A204.1 (cell line): ENCODE measurements around the gene SMCO3.
A peak's percentile ranks its signal among the peaks of the same experiment; 100 is the strongest.

Experiments used
- FAIRE-seq: peaks from 2 replicates; lab custom pipeline; 2012; peaks lifted over from hg19 to GRCh38; lab: Jason Lieb, UNC

SMCO3 gene

GRCh38 chr12:14827043-14827442 is 13.1 kb upstream of the SMCO3 start:
- FAIRE-seq = no peak

DNA sequence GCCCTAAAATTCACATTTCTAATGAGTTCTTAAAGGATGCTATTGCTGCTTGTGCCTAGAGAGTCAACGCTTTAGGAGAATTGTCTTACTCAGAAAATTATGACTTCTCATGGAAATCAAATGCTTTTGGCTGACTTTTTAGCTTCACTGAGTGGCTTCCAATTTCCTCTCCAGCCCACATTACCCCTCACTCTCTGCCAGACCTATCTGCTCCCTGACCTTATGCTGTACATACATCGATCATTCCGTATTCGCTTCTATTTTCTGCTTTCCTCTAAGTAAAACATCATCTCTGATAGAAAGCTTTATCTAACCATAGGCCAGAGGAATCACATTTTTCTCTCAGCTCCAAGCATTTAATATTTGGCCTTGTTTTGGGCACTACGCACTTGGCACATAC is 12.5 kb upstream of the SMCO3 start:
- no peak for FAIRE-seq

GRCh38 chr12:14825256-14825655 is 11.3 kb upstream of the SMCO3 start:
- no peak for FAIRE-seq

GRCh38 chr12:14824012-14824634 is 10.1 kb upstream of the SMCO3 start:
- no peak for FAIRE-seq

- no peak for FAIRE-seq
Measured at GRCh38 chr12:14811486-14811885, 2.5 kb downstream of the SMCO3 start.

GRCh38 chr12:14810953-14811483 is 3.0 kb downstream of the SMCO3 start:
- FAIRE-seq = no peak

DNA sequence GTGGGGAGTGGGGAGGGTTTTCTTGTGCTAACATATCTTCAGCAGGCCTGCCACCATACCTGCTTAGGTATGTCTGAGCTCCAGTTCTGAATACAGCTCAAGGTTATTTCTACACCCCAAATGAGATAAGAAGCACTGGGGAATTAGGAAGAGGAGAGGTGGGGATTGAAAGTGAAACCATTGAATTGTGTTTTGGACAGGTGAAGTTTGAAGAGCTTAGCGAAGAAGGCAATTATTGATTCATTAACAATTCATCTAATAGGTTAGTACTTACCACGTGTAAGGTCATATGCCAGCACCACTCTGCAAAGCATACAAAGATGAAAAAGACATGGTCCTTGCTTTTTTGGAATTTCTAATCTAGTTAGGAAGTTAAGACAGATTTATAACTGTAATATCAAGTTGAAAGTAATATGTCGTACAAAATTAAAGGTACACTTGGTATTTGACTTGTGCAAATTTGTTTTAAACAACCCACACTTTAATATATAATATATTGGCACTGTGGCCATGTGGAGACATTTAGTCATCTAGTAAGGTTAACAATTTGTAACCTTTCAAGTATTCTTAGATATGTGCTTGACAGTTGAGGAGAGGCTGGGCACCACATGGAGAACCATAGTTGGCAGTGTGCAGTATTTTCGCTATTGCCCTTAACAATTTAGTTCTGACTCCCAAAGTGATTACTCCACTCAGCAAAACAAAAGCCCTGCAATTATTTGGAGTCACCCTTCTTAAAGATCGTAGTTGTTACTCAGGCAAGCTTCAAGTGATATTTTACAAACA is 3.6 kb downstream of the SMCO3 start:
- FAIRE-seq = no peak

DNA sequence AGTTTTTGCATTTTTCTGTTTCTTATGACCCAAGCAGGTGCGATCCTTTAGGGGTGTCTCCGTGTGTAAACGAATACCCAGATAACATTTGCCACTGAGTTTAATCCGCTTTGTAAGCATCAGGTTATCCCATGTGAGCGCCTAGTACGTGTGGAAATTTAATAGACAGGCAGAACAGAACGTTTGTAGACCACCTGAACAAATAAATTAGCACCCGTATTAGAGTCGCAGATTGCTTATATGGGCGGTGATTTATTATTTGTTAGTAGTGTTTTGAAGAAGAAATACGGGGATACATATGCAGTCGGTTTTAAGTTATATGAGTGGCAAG is 10.2 kb downstream of the SMCO3 start:
- no peak for FAIRE-seq

DNA sequence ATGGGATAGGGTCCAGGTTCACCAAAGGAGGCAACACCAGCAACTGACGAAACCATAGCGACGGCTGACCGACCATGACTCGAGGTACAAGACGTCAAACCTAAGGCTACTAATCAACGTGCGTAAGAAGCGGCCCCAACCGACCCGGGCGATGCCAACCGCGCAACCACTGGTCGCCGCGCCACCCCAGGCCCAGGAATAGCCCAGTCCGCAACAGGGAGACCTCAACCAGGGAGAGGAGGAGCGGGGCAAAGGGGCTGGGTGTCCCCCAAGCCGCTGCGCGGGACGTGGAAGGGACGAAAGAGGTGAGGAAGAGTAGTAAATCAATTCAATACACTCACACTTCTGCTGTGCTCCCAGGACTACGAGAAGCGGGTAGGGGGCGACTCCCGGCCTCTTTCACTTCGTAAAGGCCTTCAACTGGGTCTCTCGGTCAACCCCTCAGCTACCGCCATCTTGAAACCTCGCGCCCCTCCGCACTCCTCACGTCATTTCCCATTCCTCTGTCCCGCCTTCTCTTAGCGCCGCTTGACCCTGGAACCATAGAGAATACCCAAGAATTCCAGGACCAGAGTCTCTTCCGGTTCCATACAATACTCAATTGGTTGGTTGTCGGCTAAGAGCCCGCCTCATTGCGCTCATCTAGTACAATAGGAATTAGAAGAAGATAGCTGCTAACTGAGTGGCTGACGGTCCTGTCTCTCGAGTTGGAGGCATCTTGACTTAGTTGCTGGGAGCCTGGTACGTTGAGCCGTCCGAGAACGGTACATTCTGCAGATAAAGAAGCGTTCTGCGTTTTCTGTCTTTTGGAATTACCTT is 10.8 kb downstream of the SMCO3 start, which contains the start of the genes C12orf60 and WBP11:
Gene C12orf60 (plus strand): TSS at position 660 of the 819 bp plus-strand sequence. CDS start 19,266 bp downstream, outside the sequence.
Gene WBP11 (minus strand): TSS at position 468 of the 819 bp plus-strand sequence. CDS start 2,095 bp downstream, outside the sequence.
- peak; percentile 100 for FAIRE-seq

GRCh38 chr12:14802721-14803010 is 11.3 kb downstream of the SMCO3 start:
- no peak for FAIRE-seq

- no peak for FAIRE-seq
Measured at GRCh38 chr12:14802247-14802646, 11.7 kb downstream of the SMCO3 start.

DNA sequence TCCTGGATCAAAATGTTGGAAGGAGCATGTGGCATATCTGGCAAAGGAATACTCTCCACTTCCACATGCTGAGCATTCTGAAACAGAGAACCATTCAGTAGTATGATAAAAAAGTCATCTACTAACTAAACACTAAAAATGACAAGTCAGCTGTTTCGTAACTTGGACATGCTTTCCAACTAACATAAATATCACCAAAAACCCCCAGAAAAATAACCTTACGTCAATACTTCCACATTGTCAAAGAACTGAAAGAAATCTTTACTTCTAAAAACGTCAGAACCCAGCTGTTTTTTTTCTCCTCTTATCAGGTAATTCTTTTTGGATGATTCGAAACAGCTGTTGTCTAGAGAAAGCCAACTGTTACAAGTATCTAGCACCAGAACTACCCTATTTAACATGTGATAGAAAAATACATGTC is 18.9 kb downstream of the SMCO3 start:
- FAIRE-seq = no peak

- FAIRE-seq = no peak
Measured at GRCh38 chr12:14785568-14785967, 28.4 kb downstream of the SMCO3 start.

- no peak for FAIRE-seq
Measured at GRCh38 chr12:14784471-14784870, 29.5 kb downstream of the SMCO3 start.

GRCh38 chr12:14782756-14783155 is 31.2 kb downstream of the SMCO3 start:
- FAIRE-seq = no peak

DNA sequence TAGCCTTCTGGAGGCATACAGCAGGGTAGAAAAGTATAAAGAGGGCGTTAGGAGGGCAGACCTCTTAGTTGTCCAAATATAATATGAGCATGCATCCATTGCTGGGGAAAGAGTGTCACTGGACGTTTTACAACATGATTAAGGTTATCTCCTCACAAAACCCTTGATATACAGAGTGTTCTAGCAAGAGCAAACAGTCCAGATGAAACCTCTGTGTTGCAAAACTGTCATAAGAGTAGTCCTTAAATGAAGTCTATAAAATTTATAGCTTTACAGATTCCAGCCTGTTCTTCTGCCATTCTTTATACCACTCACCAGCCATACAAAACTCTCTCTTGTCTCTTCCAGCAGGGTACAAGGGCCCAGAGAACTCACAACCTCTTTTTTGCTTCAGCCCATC is 32.4 kb downstream of the SMCO3 start:
- no peak for FAIRE-seq

DNA sequence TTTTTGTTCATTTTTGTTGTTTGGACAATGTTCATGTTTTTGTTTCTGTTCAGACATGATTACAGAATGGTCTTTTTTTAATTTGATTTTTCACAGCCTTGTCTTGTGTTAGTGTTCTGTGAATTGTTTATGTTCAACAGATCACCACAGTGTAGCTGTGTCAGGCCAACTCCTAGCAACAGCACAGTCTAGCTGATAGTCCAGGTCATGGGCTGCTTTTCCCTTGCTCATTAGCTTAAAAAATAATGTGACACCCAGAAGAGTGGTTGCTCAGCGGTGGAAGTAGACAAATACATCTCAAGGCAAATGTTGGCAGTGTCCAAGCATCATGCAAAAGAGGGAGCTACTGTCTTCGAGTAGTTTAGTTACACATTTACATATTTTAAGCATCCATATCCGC is 33.1 kb downstream of the SMCO3 start:
- no peak for FAIRE-seq

DNA sequence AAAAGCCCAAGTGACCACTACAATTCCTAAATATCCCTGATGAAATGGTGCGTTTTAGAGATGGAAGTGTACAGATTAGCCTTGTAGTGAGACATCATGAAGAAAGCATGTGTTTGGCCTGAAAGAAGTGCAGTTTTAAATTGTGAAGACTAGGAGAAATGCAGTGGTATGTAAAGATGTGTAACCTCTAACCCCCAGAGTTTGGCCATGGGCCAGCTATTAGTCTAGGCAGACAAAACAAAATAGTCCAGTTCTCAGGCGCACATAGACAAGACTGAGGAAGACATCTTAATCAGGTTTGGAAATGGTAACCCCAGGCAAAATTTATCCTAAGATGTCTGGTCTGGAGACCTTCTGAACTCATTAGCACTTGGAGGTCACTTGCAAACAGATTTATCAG is 34.1 kb downstream of the SMCO3 start:
- no peak for FAIRE-seq

- FAIRE-seq = no peak
Measured at GRCh38 chr12:14777271-14777670, 36.7 kb downstream of the SMCO3 start.

GRCh38 chr12:14776236-14776961 is 37.6 kb downstream of the SMCO3 start:
- peak; percentile 65 for FAIRE-seq

DNA sequence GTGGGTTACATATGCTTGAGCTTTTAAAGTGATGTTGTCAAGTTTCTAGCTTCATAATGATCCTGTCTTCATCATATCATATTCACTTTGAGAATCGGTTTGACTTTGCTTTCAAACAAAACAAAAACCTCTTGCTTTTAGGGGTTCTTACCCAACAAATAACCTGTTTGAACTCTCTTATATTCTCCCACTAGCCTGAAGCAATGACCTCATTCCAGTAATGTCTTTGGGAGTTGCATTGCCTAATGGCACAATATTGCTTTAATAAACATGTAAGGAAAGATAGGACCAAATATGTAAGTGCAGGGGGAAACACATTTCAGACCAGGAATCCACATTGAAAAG is 38.4 kb downstream of the SMCO3 start:
- no peak for FAIRE-seq

- no peak for FAIRE-seq
Measured at GRCh38 chr12:14774906-14775635, 38.9 kb downstream of the SMCO3 start.
